Measurements from ENCODE around the gene TMEM72. TPM values are rescaled to one million over a fixed set of nuclear protein-coding genes. Genes with fewer than 3 reads are reported as not detected.

TMEM72 gene
- total and polyA plus RNA-seq, 2 experiments from 2014 or later = not detected

- TF ChIP-seq ZNF462 (CRISPR knock-in tag; IDR thresholded peaks at IDR 0.05) (no peak), REST (IDR thresholded peaks at IDR 0.05; ENCODE audit: unreplicated experiment) (no peak), ZNF114 (CRISPR knock-in tag; IDR thresholded peaks at IDR 0.05) (no peak), STAT1 (IDR thresholded peaks at IDR 0.05; ENCODE audit: unreplicated experiment) (no peak), EZH2phosphoT487 (IDR thresholded peaks at IDR 0.05; ENCODE audit: unreplicated experiment) (no peak), EZH2 (IDR thresholded peaks at IDR 0.05; ENCODE audit: low read depth, unreplicated experiment) (no peak), JUNB (IDR thresholded peaks at IDR 0.05; ENCODE audit: unreplicated experiment) (no peak), ETS1 (IDR thresholded peaks at IDR 0.05) (no peak), POLR2AphosphoS5 (IDR thresholded peaks at IDR 0.05; ENCODE audit: low read depth) (no peak), CREB1 (CRISPR knock-in tag; IDR thresholded peaks at IDR 0.05; ENCODE audit: low read depth) (no peak)
These were observed 30.9 kb upstream of the TMEM72 start (continued) for GRCh38 chr10:44880090-44880715.

Data from GM23338 (cell line).